ENCODE results near the gene BRAF.

DNA sequence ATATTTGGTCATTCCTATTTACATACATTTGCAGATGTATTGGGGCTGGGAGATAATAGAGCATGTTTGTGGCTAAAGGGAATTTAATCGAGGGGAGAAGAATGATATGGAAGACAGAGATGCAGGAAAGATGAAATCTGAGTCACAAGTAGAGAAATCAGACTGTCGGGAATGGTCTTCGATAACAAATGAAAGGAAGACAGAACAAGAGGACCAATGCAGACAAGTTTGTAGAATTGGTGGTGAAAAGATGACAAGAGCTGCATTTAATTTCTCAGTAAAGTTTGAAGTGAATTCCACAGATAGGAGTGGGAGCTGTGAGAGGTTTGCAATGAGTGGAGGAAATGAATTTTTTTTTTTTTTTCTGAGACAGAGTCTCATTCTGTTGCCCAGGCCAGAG lies 60.0 kb downstream of the BRAF start:
- TF ChIP-seq, protein P1, sequence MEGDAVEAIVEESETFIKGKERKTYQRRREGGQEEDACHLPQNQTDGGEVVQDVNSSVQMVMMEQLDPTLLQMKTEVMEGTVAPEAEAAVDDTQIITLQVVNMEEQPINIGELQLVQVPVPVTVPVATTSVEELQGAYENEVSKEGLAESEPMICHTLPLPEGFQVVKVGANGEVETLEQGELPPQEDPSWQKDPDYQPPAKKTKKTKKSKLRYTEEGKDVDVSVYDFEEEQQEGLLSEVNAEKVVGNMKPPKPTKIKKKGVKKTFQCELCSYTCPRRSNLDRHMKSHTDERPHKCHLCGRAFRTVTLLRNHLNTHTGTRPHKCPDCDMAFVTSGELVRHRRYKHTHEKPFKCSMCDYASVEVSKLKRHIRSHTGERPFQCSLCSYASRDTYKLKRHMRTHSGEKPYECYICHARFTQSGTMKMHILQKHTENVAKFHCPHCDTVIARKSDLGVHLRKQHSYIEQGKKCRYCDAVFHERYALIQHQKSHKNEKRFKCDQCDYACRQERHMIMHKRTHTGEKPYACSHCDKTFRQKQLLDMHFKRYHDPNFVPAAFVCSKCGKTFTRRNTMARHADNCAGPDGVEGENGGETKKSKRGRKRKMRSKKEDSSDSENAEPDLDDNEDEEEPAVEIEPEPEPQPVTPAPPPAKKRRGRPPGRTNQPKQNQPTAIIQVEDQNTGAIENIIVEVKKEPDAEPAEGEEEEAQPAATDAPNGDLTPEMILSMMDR (IDR thresholded peaks at IDR 0.05) = no peak
- TF ChIP-seq POLR2A (IDR thresholded peaks at IDR 0.05) = no peak
- TF ChIP-seq POLR2AphosphoS5 (IDR thresholded peaks at IDR 0.05) = no peak
